SK-N-SH (cell line): ENCODE data around the gene BRINP2. TPM values are rescaled to one million over a fixed set of nuclear protein-coding genes. Genes with fewer than 3 reads are reported as not detected.

Source experiments
- CTCF ChIA-PET: fragments of 300-600, 350-600 bp; formaldehyde crosslinking; extraction: SDS; loops from one replicate; lab custom pipeline; 2021; lab: Yijun Ruan, JAX
- POLR2A ChIA-PET: fragments of 350-600 bp; sonication (Branson Sonifier 250); formaldehyde crosslinking; extraction: SDS; loops from one replicate; lab custom pipeline; 2020; ENCODE audit warnings: antibody characterized with exemption, inconsistent platforms; lab: Yijun Ruan, JAX
- DNase-seq: peaks from one replicate; pipeline ENCODE4 v3.0.0; 2012
- H2AFZ ChIP-seq: fragments of 200-600 bp; sonication (generic); 2 replicates; pipeline ENCODE4 v1.8.1; 2016; ENCODE audit warnings: antibody characterized with exemption, mild to moderate bottlenecking, low read depth
- H3F3A ChIP-seq: fragments of 200-600 bp; sonication (generic); replicated peaks from 2 replicates; pipeline ENCODE3; 2016; ENCODE audit warnings: antibody characterized with exemption, mild to moderate bottlenecking; ENCODE audit not compliant: insufficient read depth
- H3K27ac ChIP-seq, 2 experiments: fragments of 200-500 bp in 1 of 2; fragments of 200-600 bp in 1 of 2; sonication (Bioruptor generic) in 1 of 2; sonication (generic), shearing (Covaris generic) in 1 of 2; 2 replicates each; pipeline versions ENCODE4 v1.5.1 to v1.6.1; 2014 to 2016; ENCODE audit warnings: low read depth in 2 of 2, inconsistent platforms in 1 of 2, low read length in 1 of 2, mild to moderate bottlenecking in 1 of 2, mixed read lengths in 1 of 2
- H3K27me3 ChIP-seq: fragments of 200-600 bp; sonication (generic), shearing (Covaris generic); 2 replicates; pipeline ENCODE4 v1.6.1; 2016; ENCODE audit warnings: mixed run types; ENCODE audit not compliant: insufficient read depth
- H3K36me3 ChIP-seq, 2 experiments: fragments of 200-500 bp in 1 of 2; fragments of 200-600 bp in 1 of 2; sonication (Bioruptor generic) in 1 of 2; sonication (generic) in 1 of 2; replicated peaks in 1 of 2; 2 replicates each; pipeline versions ENCODE3 to v1.5.1; 2014 to 2016; ENCODE audit warnings: low read length in 1 of 2, mild to moderate bottlenecking in 1 of 2; ENCODE audit not compliant: insufficient read depth in 2 of 2, control insufficient read depth in 1 of 2
- H3K4me1 ChIP-seq, 2 experiments: fragments of 200-500 bp in 1 of 2; fragments of 200-600 bp in 1 of 2; sonication (Bioruptor generic) in 1 of 2; sonication (generic), shearing (Covaris generic) in 1 of 2; 2 replicates each; pipeline versions ENCODE4 v1.5.1 to v1.6.1; 2014 to 2016; ENCODE audit warnings: low read depth in 1 of 2, low read length in 1 of 2, mixed run types in 1 of 2; ENCODE audit not compliant: insufficient read depth in 2 of 2, control insufficient read depth in 1 of 2
- H3K4me2 ChIP-seq: fragments of 200-600 bp; sonication (generic), shearing (Covaris generic); 2 replicates; pipeline ENCODE4 v1.6.1; 2017; ENCODE audit warnings: mixed run types
- H3K4me3 ChIP-seq, 2 experiments: fragments of 200-500 bp in 1 of 2; fragments of 200-600 bp in 1 of 2; sonication (Bioruptor generic) in 1 of 2; sonication (generic), shearing (Covaris generic) in 1 of 2; 2 replicates each; pipeline versions ENCODE4 v1.5.1 to v1.8.1; 2014 to 2016; ENCODE audit warnings: low read depth in 2 of 2, inconsistent platforms in 1 of 2, low read length in 1 of 2, mild to moderate bottlenecking in 1 of 2, mixed read lengths in 1 of 2, moderate library complexity in 1 of 2
- H3K79me2 ChIP-seq: fragments of 200-600 bp; sonication (generic); 2 replicates; pipeline ENCODE4 v1.8.1; 2017; ENCODE audit warnings: mild to moderate bottlenecking; ENCODE audit not compliant: insufficient read depth
- H3K9ac ChIP-seq: fragments of 200-600 bp; sonication (generic); 2 replicates; pipeline ENCODE4 v1.6.1; 2017; ENCODE audit warnings: mixed run types
- H3K9me2 ChIP-seq: fragments of 200-600 bp; sonication (generic); 2 replicates; pipeline ENCODE4 v1.6.1; 2017; ENCODE audit warnings: mixed run types
- H3K9me3 ChIP-seq: fragments of 200-600 bp; sonication (generic); 2 replicates; pipeline ENCODE4 v1.6.1; 2017; ENCODE audit warnings: mixed run types, mild to moderate bottlenecking, moderate library complexity
- H4K20me1 ChIP-seq: fragments of 200-600 bp; sonication (generic); 2 replicates; pipeline ENCODE4 v1.6.1; 2017; ENCODE audit warnings: mild to moderate bottlenecking, mixed run types; ENCODE audit not compliant: insufficient read depth
- CHD2 ChIP-seq: fragments of 150-350 bp; IDR thresholded peaks from 2 replicates; pipeline ENCODE4 v1.6.1; 2018; ENCODE audit warnings: low read length; ENCODE audit not compliant: partially characterized antibody
- CTCF ChIP-seq: fragments of 200-600 bp; sonication (generic); IDR thresholded peaks from 2 replicates; pipeline ENCODE4 v1.6.1; 2017; ENCODE audit warnings: antibody characterized with exemption, mild to moderate bottlenecking, moderate library complexity
- EZH2phosphoT487 ChIP-seq: fragments of 200-600 bp; sonication (generic); IDR thresholded peaks from 2 replicates; pipeline ENCODE4 v1.6.1; 2017; ENCODE audit warnings: low read depth, mixed run types, mild to moderate bottlenecking, antibody characterized with exemption, moderate library complexity, borderline replicate concordance
- GABPA ChIP-seq: IDR thresholded peaks from 2 replicates; pipeline ENCODE4 v1.4.0; 2012; ENCODE audit warnings: low read depth, mild to moderate bottlenecking
- MEF2A ChIP-seq: IDR thresholded peaks from 2 replicates; pipeline ENCODE4 v1.4.0; 2012; ENCODE audit warnings: low read depth, borderline replicate concordance
- NFIC ChIP-seq: IDR thresholded peaks from 2 replicates; pipeline ENCODE4 v1.4.0; 2012; ENCODE audit warnings: borderline replicate concordance
- NRF1 ChIP-seq: IDR thresholded peaks from 2 replicates; pipeline ENCODE4 v1.6.1; 2012; ENCODE audit warnings: low read depth, mild to moderate bottlenecking, low read length
- POLR2AphosphoS5 ChIP-seq: IDR thresholded peaks from 2 replicates; pipeline ENCODE4 v1.6.1; 2012; ENCODE audit warnings: low read depth, low read length
- RAD21 ChIP-seq: IDR thresholded peaks from 2 replicates; pipeline ENCODE4 v1.6.1; 2012; ENCODE audit warnings: mild to moderate bottlenecking, low read length
- RXRA ChIP-seq: IDR thresholded peaks from 2 replicates; pipeline ENCODE4 v1.4.0; 2012; ENCODE audit warnings: low read depth, mild to moderate bottlenecking, borderline replicate concordance
- SIN3A ChIP-seq: IDR thresholded peaks from 2 replicates; pipeline ENCODE4 v1.6.1; 2012; ENCODE audit warnings: low read depth, mild to moderate bottlenecking, low read length, moderate library complexity, borderline replicate concordance
- TAF1 ChIP-seq: IDR thresholded peaks from 2 replicates; pipeline ENCODE4 v1.6.1; 2012; ENCODE audit warnings: low read depth, mild to moderate bottlenecking, low read length, moderate library complexity, borderline replicate concordance
- TCF12 ChIP-seq: IDR thresholded peaks from 2 replicates; pipeline ENCODE4 v1.4.0; 2012
- TEAD4 ChIP-seq: IDR thresholded peaks from 2 replicates; pipeline ENCODE4 v1.4.0; 2012; ENCODE audit warnings: mild to moderate bottlenecking, borderline replicate concordance; ENCODE audit not compliant: insufficient read depth
- USF2 ChIP-seq: fragments of 150-350 bp; IDR thresholded peaks from 2 replicates; pipeline ENCODE4 v1.6.1; 2017; ENCODE audit warnings: antibody characterized with exemption, low read length, low read depth, borderline replicate concordance
- YY1 ChIP-seq: IDR thresholded peaks from 2 replicates; pipeline ENCODE4 v1.4.0; 2012; ENCODE audit warnings: low read depth, mild to moderate bottlenecking
- ZBTB33 ChIP-seq: IDR thresholded peaks from 2 replicates; pipeline ENCODE4 v1.4.0; 2012; ENCODE audit warnings: low read depth, borderline replicate concordance
- WGBS: methylation state at CpG from one replicate; pipeline ENCODE4 v1.1.6; 2017; ENCODE audit warnings: low lambda C conversion rate; 5-methylcytosine and 5-hydroxymethylcytosine counted together
- polyA plus RNA-seq, 3 experiments: library from polyadenylated mRNA; depleted of rRNA; stranded (reverse); fragments of >200 nt; gene quantifications; 2 replicates each; pipeline ENCODE4 v1.2.3, GENCODE V29; 2012
- TF ChIP-seq, protein P1 (sequence below): IDR thresholded peaks from 2 replicates; pipeline ENCODE4 v1.4.0; 2012; ENCODE audit warnings: low read depth
- TF ChIP-seq, protein P2 (sequence below): IDR thresholded peaks from 2 replicates; pipeline ENCODE4 v1.4.0; 2012; ENCODE audit warnings: low read depth, borderline replicate concordance

BRINP2 gene
- polyA plus RNA-seq, 1 of the 3 experiments (the other 2 are of a cell fraction) = 0.12 TPM

GRCh38 chr1:177248258-177248657, 77.5 kb downstream of the BRINP2 start:
- TF ChIP-seq EZH2phosphoT487 (no peak), TAF1 (no peak), POLR2AphosphoS5 (no peak), NFIC (no peak), CTCF (no peak), USF2 (no peak), SIN3A (no peak), RXRA (no peak), YY1 (no peak), NRF1 (no peak), MEF2A (no peak), RAD21 (no peak), ZBTB33 (no peak), TCF12 (no peak), GABPA (no peak), CHD2 (no peak), TEAD4 (no peak)
- TF ChIP-seq, protein P1, sequence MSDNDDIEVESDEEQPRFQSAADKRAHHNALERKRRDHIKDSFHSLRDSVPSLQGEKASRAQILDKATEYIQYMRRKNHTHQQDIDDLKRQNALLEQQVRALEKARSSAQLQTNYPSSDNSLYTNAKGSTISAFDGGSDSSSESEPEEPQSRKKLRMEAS = no peak
- TF ChIP-seq, protein P2, sequence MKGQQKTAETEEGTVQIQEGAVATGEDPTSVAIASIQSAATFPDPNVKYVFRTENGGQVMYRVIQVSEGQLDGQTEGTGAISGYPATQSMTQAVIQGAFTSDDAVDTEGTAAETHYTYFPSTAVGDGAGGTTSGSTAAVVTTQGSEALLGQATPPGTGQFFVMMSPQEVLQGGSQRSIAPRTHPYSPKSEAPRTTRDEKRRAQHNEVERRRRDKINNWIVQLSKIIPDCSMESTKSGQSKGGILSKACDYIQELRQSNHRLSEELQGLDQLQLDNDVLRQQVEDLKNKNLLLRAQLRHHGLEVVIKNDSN = no peak

More at GRCh38 chr1:177248258-177248657, 77.5 kb downstream of the BRINP2 start:
- Histone ChIP-seq H3K4me2 (no peak overlapping the region), H3K9ac (no peak overlapping the region), H3K79me2 (no peaks in the 10 kb centered on the region), H4K20me1 (no peaks in the 10 kb centered on the region), H3K4me3 (no peak overlapping the region), H2AFZ (no peak overlapping the region), H3K4me1 (peaks cover 0 to 10% of the 10 kb centered on the region in 2 experiments; a peak in 1 of 4 replicates), H3K36me3 (peaks cover 0 to under 1% of the 10 kb centered on the region in 2 experiments), H3K27me3 (no peaks in the 10 kb centered on the region), H3K27ac (no peak overlapping the region), H3K9me2 (no peaks in the 10 kb centered on the region), H3F3A (no peaks in the 10 kb centered on the region), H3K9me3 (no peaks in the 10 kb centered on the region)
- POLR2A ChIA-PET = no interaction called here
- DNase-seq = no peak
- CTCF ChIA-PET = no interaction called here
- 60% methylated on average over 5 of the region's 5 CpGs for WGBS
